Fibroblast of villous mesenchyme (primary cell): ENCODE results near the gene PDGFB. TPM values are rescaled to one million over a fixed set of nuclear protein-coding genes. Genes with fewer than 3 reads are reported as not detected.

Experiments used
- DNase-seq: peaks from one replicate; pipeline ENCODE4 v3.0.0-alpha.2; 2010; ENCODE audit warnings: low read depth
- H3K4me3 ChIP-seq: 2 replicates; pipeline ENCODE4 v1.5.1; 2011; ENCODE audit warnings: low read depth, mild to moderate bottlenecking, low read length
- CTCF ChIP-seq: IDR thresholded peaks from 2 replicates; pipeline ENCODE4 v1.5.1; 2012; ENCODE audit warnings: low read depth, mild to moderate bottlenecking, low read length; ENCODE audit not compliant: insufficient read depth
- total RNA-seq: library from RNA; depleted of rRNA; stranded (reverse); fragments of >200 nt; gene quantifications from 2 replicates; pipeline ENCODE4 v1.2.3, GENCODE V29; 2012

The PDGFB gene
- total RNA-seq, result 7.7 and 11.7 TPM in 2 replicates

DNA sequence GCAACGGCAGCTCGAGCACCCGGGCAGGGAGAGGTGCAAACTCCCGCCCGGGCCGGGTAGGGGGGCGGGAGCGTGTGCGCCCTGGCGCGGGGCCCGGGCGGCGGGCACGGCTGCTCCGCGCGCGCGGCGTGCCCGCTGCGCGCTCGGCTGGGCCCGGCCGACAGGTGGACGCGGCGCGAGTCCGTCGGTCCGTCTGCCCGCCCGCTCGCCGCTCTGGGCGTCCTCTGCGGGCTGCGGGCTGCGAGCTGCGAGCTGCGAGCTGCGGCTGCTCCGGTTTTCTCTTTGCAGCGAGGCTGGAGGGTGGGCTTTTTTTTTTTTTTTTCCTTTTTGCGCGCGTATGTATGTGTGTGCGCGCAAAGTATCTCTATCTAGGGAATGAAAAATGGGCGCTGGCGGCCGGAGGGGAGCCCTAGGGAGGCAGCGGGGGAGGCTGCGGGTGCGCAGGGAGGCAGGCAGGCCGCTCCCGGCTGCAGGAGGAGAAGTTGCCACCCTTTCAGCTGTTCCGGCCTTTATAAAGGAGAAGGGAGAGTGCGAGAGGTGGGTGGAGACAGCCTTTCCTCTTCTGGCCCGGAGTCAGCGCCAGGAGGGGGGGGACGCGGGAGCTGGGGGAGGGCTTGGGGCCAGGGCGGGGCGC is at the start of gene PDGFB:
PDGFB (minus strand) TSS at position 487 of the 634 bp plus-strand sequence. CDS start 1,019 bp downstream, outside the sequence.
- TF ChIP-seq CTCF, result no peak
- peak; percentile 31 for DNase-seq
- peak within 1 kb of the TSS; percentile 63 for H3K4me3 ChIP-seq

GRCh38 chr22:39293766-39294368 is 49.1 kb upstream of the PDGFB start:
- no peak overlapping the region for H3K4me3 ChIP-seq
- no peak for DNase-seq

DNA sequence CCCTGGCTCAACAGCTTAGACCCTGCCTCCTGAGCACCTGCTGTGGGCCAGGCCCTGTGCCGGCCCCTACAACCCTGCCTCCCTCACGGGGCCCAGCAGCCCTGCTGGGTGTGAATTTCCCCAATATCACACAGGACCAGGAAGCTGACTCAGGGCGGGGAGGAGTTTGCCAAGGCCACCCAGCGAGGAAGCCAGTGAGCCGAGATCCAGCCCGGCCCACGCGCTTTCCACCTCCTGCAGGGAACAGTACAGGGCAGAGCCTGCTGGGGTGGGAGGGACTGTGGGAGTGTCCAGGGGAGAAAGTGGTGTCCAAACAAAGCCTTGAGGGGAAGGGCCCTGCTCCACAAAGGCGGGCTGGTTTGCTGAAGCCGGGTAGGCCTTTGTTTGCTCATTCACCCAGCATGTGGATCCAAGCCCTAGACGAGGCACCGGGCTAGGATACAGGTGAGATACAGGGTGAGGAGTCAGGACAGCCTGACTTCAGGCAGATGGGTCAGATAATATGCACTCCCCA is 47.8 kb upstream of the PDGFB start:
- peak; percentile 91 for DNase-seq
- no peak overlapping the region for H3K4me3 ChIP-seq
- TF ChIP-seq CTCF, result no peak

More at GRCh38 chr22:39293766-39294368, 49.1 kb upstream of the PDGFB start:
- TF ChIP-seq CTCF, result no peak

DNA sequence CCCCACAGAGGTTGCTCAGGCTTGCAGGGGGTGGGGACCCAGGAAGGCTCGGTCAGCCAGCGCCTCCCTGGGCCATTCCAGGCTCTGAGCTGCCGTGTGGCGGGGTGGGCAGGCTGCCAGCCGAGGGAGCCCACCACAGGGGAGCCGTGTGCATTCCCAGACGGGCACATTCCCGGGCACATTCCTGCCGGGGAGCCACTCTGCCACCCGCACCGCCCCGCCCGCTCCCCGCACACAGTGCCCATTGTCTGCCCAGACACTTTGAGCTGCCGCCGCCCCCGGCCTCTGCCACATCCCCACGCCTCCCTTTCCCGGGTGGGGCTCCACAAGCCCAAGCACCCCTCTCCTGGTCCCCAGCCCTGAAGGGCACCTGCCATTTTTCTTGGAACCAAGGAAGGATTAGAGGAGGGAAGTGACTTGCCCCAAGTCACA is 47.3 kb upstream of the PDGFB start:
- no peak overlapping the region for H3K4me3 ChIP-seq
- DNase-seq, result no peak

GRCh38 chr22:39291523-39291922 is 46.7 kb upstream of the PDGFB start:
- no peak overlapping the region for H3K4me3 ChIP-seq
- no peak for DNase-seq
- no peak for TF ChIP-seq CTCF

More for the DNA sequence above, 47.3 kb upstream of the PDGFB start:
- TF ChIP-seq CTCF, result no peak

- no peak overlapping the region for H3K4me3 ChIP-seq
- peak; percentile 52 for DNase-seq
- TF ChIP-seq CTCF, result no peak
Observed at GRCh38 chr22:39290724-39291161, 46.0 kb upstream of the PDGFB start.
